Measurements from ENCODE around the gene DOP1A.

Gene DOP1A

GRCh38 chr6:83199863-83200225 lies 132.4 kb downstream of the DOP1A start:
- peak; percentile 78 for DNase-seq (ENCODE audit: low read depth, low spot score)
- H3K4me3 ChIP-seq (ENCODE audit: low read depth, low read length): no peak overlapping the region
- no peak for TF ChIP-seq CTCF (IDR thresholded peaks at IDR 0.05; ENCODE audit: low read depth, low read length)
- in situ Hi-C loops (cut with HindIII; ENCODE audit: low sequenced_read_pairs): no loop called here

GRCh38 chr6:83202031-83202430 lies 134.6 kb downstream of the DOP1A start:
- no peak for TF ChIP-seq CTCF (IDR thresholded peaks at IDR 0.05; ENCODE audit: low read depth, low read length)

GRCh38 chr6:83215131-83216047 lies 147.9 kb downstream of the DOP1A start:
- in situ Hi-C loops (cut with HindIII; ENCODE audit: low sequenced_read_pairs): no loop called here
- DNase-seq (ENCODE audit: low read depth, low spot score): peak; percentile 74
- peak; percentile 90 for TF ChIP-seq CTCF (IDR thresholded peaks at IDR 0.05; ENCODE audit: low read depth, low read length)
- H3K4me3 ChIP-seq (ENCODE audit: low read depth, low read length): no peak overlapping the region

More at GRCh38 chr6:83202031-83202430, 134.6 kb downstream of the DOP1A start:
- in situ Hi-C loops (cut with HindIII; ENCODE audit: low sequenced_read_pairs): no loop called here
- DNase-seq (ENCODE audit: low read depth, low spot score): no peak
- no peak overlapping the region for H3K4me3 ChIP-seq (ENCODE audit: low read depth, low read length)

- DNase-seq (ENCODE audit: low read depth, low spot score): no peak
- in situ Hi-C loops (cut with HindIII; ENCODE audit: low sequenced_read_pairs): no loop called here
- no peak for TF ChIP-seq CTCF (IDR thresholded peaks at IDR 0.05; ENCODE audit: low read depth, low read length)
- H3K4me3 ChIP-seq (ENCODE audit: low read depth, low read length): no peak overlapping the region
Measured at GRCh38 chr6:83216806-83217205, 149.3 kb downstream of the DOP1A start.
